Cardiac muscle cell (in vitro differentiated cells and primary cell): Measurements from ENCODE around the gene SNRPD3. TPM values are rescaled to one million over a fixed set of nuclear protein-coding genes. Genes with fewer than 3 reads are reported as not detected.

Source experiments
- DNase-seq, 2 donors: peaks; one replicate each; pipeline versions ENCODE4 v3.0.0 to v3.0.0-alpha.2; 2010 to 2017; ENCODE audit warnings: low read depth in 1 of 2, low spot score in 1 of 2
- H3K27ac ChIP-seq: fragments of 200-600 bp; sonication (generic); 2 replicates; pipeline ENCODE4 v1.5.1; 2016
- H3K27me3 ChIP-seq: fragments of 200-600 bp; sonication (generic); 2 replicates; pipeline ENCODE4 v1.6.0; 2016; ENCODE audit warnings: control low read depth
- H3K36me3 ChIP-seq: fragments of 200-600 bp; sonication (generic); 2 replicates; pipeline ENCODE4 v1.5.1; 2016; ENCODE audit warnings: control low read depth
- H3K4me1 ChIP-seq: fragments of 200-600 bp; sonication (generic); 2 replicates; pipeline ENCODE4 v1.8.1; 2017; ENCODE audit warnings: low read depth, mild to moderate bottlenecking, mixed run types
- H3K4me3 ChIP-seq: fragments of 200-600 bp; sonication (generic); 2 replicates; pipeline ENCODE4 v1.5.1; 2016; ENCODE audit warnings: mild to moderate bottlenecking
- H3K9me3 ChIP-seq: fragments of 200-600 bp; sonication (generic); 2 replicates; pipeline ENCODE4 v1.5.1; 2017; ENCODE audit warnings: low read depth, mild to moderate bottlenecking, control low read depth
- CTCF ChIP-seq: IDR thresholded peaks from 2 replicates; pipeline ENCODE4 v1.5.1; 2012; ENCODE audit warnings: low read depth, mild to moderate bottlenecking, low read length
- polyA plus RNA-seq: library from polyadenylated mRNA; unstranded; fragments of >200 nt; fragmentation: Nextera tagmentation; extraction: Ambion mirVana; gene quantifications from 2 replicates; pipeline ENCODE4 v1.2.1, GENCODE V29; 2016
- total RNA-seq: library from RNA; depleted of rRNA; stranded (reverse); fragments of >200 nt; gene quantifications from 2 replicates; pipeline ENCODE4 v1.2.3, GENCODE V29; 2016

SNRPD3 gene
- total and polyA plus RNA-seq, 2 experiments from 2014 or later: 119 to 222 TPM

DNA sequence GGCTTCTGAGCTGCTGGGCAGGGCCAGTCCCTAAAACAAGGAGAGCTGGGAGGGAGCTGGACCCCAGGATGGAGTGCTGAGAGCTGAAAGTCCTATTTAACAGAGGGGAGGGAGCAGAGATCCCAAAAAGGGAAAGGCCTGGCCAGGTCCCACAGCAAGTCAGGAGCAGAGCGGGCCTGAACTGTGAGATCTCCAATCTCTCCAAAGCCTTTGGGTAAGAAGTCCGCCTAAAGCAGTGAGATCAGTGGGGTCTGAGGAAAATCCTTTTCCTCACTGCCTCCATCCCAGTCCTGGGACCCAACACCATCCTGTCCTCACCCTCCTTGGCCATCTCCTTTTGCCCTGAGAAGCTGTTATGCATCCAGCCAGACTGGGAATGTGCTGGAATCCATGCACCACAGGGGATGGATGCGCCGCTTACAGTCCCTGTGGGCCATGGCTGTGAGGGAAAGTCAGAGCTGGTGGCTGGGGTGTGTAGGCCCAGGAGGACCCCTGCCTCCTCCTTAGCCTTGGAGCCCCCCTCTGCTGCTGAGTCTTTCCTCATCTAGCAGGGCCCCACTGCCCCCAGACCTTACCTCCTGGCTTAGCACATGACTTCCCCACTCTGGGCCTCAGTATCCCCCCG lies 28.5 kb downstream of the SNRPD3 start:
- Histone ChIP-seq H3K9me3 (no peaks in the 10 kb centered on the region), H3K27me3 (no peaks in the 10 kb centered on the region), H3K4me3 (no peak overlapping the region), H3K27ac (peak overlapping the region; percentile 89), H3K4me1 (peaks cover 15% of the 10 kb centered on the region), H3K36me3 (peaks cover 11% of the 10 kb centered on the region)
- DNase-seq: no peak
- no peak for TF ChIP-seq CTCF

DNA sequence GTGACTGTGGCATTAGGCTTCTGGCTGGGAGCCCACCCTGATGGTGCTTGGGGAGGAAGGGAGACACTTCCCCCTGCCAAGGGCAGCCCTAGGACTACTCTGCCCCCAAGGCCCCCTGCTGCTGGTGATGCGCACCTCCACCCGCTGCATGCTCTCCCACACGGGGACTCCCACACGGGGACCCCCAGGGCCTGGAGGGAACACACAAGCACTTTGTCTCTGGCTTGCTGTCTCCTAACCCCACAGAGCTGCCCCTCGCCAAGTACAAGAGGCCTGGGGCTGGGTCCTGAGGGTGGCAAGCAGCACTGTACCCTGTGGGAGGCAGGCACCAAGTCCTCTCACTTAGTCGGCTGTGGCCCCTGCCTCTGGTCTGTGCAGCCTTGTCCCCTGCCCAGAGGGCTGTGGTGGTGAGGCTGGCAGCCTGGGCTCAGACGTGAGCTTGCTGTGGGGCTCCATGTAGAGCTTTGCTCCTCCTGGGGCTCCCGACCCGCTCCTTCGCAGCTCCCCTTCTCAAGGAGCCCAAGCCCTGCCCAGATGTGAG lies 29.1 kb downstream of the SNRPD3 start:
- no peak for DNase-seq
- TF ChIP-seq CTCF: no peak
- Histone ChIP-seq H3K4me1 (peaks cover 15% of the 10 kb centered on the region), H3K9me3 (no peaks in the 10 kb centered on the region), H3K27ac (peak overlapping the region; percentile 89), H3K4me3 (no peak overlapping the region), H3K36me3 (peaks cover 11% of the 10 kb centered on the region), H3K27me3 (no peaks in the 10 kb centered on the region)

DNA sequence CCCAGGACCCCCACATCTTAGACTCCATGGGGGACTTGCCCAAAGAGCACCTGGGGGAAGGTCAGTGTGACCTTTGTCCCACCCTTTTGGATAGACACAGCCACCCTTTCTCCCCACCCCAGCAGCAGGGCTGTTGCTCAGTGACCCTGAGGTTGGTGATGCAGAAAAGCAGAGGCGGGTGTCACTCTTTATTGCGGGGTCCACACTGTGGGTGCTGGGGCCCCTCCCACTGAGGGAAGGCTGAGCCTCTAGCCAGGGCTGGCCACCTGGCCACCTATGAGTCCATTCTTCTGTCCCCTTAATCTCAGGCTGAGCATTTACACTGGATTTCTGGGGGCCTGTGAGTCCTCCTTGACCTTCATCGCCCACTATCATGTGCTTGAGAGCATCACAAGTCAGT lies 29.7 kb downstream of the SNRPD3 start:
- peak overlapping the region; percentile 89 for H3K27ac ChIP-seq
- no peak for DNase-seq
- no peak overlapping the region for H3K4me3 ChIP-seq
- no peaks in the 10 kb centered on the region for H3K9me3 ChIP-seq
- H3K27me3 ChIP-seq: no peaks in the 10 kb centered on the region
- H3K36me3 ChIP-seq: peaks cover 11% of the 10 kb centered on the region
- TF ChIP-seq CTCF: no peak
- H3K4me1 ChIP-seq: peaks cover 15% of the 10 kb centered on the region

GRCh38 chr22:24585927-24586546 lies 30.2 kb downstream of the SNRPD3 start:
- H3K4me1 ChIP-seq: peaks cover 15% of the 10 kb centered on the region
- no peak for TF ChIP-seq CTCF
- no peaks in the 10 kb centered on the region for H3K9me3 ChIP-seq
- DNase-seq: no peak
- H3K27me3 ChIP-seq: no peaks in the 10 kb centered on the region
- no peak overlapping the region for H3K4me3 ChIP-seq
- no peak overlapping the region for H3K27ac ChIP-seq
- H3K36me3 ChIP-seq: peaks cover 11% of the 10 kb centered on the region

GRCh38 chr22:24587251-24587650 lies 31.5 kb downstream of the SNRPD3 start:
- H3K4me1 ChIP-seq: peaks cover 15% of the 10 kb centered on the region
- H3K9me3 ChIP-seq: no peaks in the 10 kb centered on the region
- H3K27me3 ChIP-seq: no peaks in the 10 kb centered on the region
- peaks cover 11% of the 10 kb centered on the region for H3K36me3 ChIP-seq
- no peak for DNase-seq
- no peak overlapping the region for H3K4me3 ChIP-seq
- no peak overlapping the region for H3K27ac ChIP-seq
- TF ChIP-seq CTCF: no peak
